Activated T-cell treated with anti-CD3 and anti-CD28 coated beads, Interleukin-2, amount 50 U/mL, for 24 hours (primary cell): ENCODE measurements around the gene EEFSEC.

Source experiments
- DNase-seq: peaks from one replicate; pipeline ENCODE4 v3.0.0-alpha.2; 2020
- H3K27ac Mint-ChIP-seq: 2 replicates; pipeline ENCODE4 v1.8.0; 2020; ENCODE audit warnings: mild to moderate bottlenecking, mixed read lengths
- H3K27me3 Mint-ChIP-seq: 2 replicates; pipeline ENCODE4 v1.8.0; 2020; ENCODE audit warnings: mixed read lengths
- H3K36me3 Mint-ChIP-seq: 2 replicates; pipeline ENCODE4 v1.8.0; 2020; ENCODE audit warnings: low read depth, mixed read lengths
- H3K4me1 Mint-ChIP-seq: 2 replicates; pipeline ENCODE4 v1.8.0; 2020; ENCODE audit warnings: low read depth, mixed read lengths
- H3K4me3 Mint-ChIP-seq: 2 replicates; pipeline ENCODE4 v1.8.0; 2020; ENCODE audit warnings: mild to moderate bottlenecking, moderate library complexity, mixed read lengths
- H3K9me3 Mint-ChIP-seq: 2 replicates; pipeline ENCODE4 v1.8.0; 2020; ENCODE audit warnings: mixed read lengths

The EEFSEC gene

DNA sequence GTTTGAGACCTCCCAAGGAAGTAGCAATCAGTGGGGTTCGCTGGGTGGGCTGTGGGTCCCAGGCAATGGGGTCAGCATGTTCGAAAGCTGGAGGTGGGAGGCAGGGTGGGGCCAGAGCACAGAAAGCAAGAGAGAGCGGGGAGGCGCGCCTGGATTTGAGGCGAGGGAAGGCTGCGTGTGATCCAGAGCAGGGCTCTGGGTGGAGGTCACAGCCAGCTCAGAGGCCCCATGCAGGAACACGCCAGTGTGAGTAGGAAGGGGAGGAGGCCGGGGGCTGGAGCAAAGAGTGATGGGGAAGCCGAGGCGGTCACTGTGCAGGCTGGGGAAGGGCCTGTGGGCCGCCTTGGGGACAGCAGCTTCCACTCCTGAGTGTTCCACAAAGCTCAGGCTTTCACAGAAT lies 304.7 kb downstream of the EEFSEC start:
- Mint-ChIP-seq H3K9me3 (no peaks in the 10 kb centered on the region), H3K4me1 (no peaks in the 10 kb centered on the region), H3K4me3 (no peak overlapping the region), H3K36me3 (no peaks in the 10 kb centered on the region), H3K27me3 (peaks cover 25% of the 10 kb centered on the region), H3K27ac (no peak overlapping the region)
- DNase-seq = no peak
